Measurements from ENCODE around the gene SPATA6. TPM values are rescaled to one million over a fixed set of nuclear protein-coding genes. Genes with fewer than 3 reads are reported as not detected.

SPATA6 gene
- polyA plus RNA-seq, 3 donors: 7.4 to 8.0 (median 7.8) TPM

DNA sequence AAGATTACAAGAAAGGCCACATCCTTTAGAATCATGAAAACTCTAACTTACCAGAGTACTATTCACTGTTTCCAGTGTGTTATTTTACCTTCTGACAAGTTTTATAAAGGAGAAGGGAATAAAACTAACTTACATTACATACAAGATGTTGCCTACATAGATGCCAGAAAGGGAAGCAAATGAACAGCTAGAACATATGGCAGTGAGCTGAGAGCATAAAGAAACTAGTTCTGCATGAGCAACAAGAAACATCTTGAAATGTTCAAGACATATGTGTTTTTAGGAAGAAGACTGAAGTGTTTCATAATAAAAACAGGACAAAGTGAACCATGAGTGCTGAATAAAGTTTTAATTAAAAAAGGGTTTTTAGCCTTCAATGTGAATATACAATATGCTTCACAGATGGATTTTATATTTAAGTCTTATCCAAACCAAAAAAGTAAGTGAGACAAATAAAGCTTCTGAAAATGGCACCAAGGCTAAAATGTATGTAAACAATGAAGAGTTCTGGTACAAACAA lies 210.1 kb downstream of the SPATA6 start:
- intact Hi-C loops (cut with micrococcal nuclease): no loop called here
- H3K9ac ChIP-seq (ENCODE audit: insufficient read depth, low read length, poor library complexity, severe bottlenecking): no peak overlapping the region
- no peaks in the 10 kb centered on the region for H3K36me3 Mint-ChIP-seq

DNA sequence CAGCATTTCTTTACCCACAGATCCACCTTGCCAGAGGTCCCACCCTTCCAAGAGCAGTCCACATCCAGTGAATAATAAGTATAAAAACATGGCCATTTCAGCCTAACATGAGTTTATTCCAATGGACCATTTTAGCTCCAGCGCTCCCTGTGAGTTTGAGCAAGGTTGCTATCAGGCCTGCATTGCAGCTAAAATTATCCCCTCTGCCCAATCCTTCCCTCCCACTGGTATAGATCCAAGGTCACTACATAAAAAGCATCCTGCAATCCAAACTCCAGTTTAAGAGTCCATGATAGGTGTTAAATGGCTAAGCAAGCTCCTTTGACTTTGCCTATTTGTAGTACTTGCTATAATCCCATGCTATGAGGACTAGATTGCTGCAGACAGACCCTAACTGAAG lies 213.9 kb downstream of the SPATA6 start:
- H4K20me1 ChIP-seq (ENCODE audit: insufficient read depth, low read length): no peaks in the 10 kb centered on the region
- H3K36me3 ChIP-seq (replicated peaks in 1 of 2; ENCODE audit: control insufficient read depth in 1 of 2, insufficient read depth in 2 of 2, low read length in 2 of 2): no peaks in the 10 kb centered on the region
- no peak overlapping the region for H3K27ac ChIP-seq (ENCODE audit: low read depth in 1 of 2, low read length in 2 of 2)
- Mint-ChIP-seq H3K36me3 (no peaks in the 10 kb centered on the region), H3K27ac (no peak overlapping the region), H3K4me1 (no peaks in the 10 kb centered on the region), H3K27me3 (ENCODE audit: low read depth in 3 of 3) (peaks cover 0 to 3% (median 2%) of the 10 kb centered on the region in 3 donors), H3K9me3 (no peaks in the 10 kb centered on the region), H3K4me3 (no peak overlapping the region)
- H3K4me3 ChIP-seq (replicated peaks in 1 of 3; ENCODE audit: low read depth in 2 of 3, low read length in 3 of 3): no peak overlapping the region
- no peaks in the 10 kb centered on the region for H3K79me2 ChIP-seq (ENCODE audit: insufficient read depth, low read length)
- no peak overlapping the region for H3K9ac ChIP-seq (ENCODE audit: insufficient read depth, low read length, poor library complexity, severe bottlenecking)
- H3K27me3 ChIP-seq (ENCODE audit: control insufficient read depth in 2 of 2, insufficient read depth in 2 of 2, low read length in 2 of 2): no peaks in the 10 kb centered on the region
- no peak overlapping the region for H3K4me2 ChIP-seq (replicated peaks; ENCODE audit: extremely low read depth, low read length, poor library complexity, severe bottlenecking)
- TF ChIP-seq, protein P1, sequence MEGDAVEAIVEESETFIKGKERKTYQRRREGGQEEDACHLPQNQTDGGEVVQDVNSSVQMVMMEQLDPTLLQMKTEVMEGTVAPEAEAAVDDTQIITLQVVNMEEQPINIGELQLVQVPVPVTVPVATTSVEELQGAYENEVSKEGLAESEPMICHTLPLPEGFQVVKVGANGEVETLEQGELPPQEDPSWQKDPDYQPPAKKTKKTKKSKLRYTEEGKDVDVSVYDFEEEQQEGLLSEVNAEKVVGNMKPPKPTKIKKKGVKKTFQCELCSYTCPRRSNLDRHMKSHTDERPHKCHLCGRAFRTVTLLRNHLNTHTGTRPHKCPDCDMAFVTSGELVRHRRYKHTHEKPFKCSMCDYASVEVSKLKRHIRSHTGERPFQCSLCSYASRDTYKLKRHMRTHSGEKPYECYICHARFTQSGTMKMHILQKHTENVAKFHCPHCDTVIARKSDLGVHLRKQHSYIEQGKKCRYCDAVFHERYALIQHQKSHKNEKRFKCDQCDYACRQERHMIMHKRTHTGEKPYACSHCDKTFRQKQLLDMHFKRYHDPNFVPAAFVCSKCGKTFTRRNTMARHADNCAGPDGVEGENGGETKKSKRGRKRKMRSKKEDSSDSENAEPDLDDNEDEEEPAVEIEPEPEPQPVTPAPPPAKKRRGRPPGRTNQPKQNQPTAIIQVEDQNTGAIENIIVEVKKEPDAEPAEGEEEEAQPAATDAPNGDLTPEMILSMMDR (IDR thresholded peaks at IDR 0.05): no peak
- H2AFZ ChIP-seq (ENCODE audit: insufficient read depth, low read depth, low read length, poor library complexity, severe bottlenecking): no peak overlapping the region
- H3K9me3 ChIP-seq (replicated peaks in 1 of 2; ENCODE audit: control insufficient read depth in 1 of 2, insufficient read depth in 1 of 2, low read length in 2 of 2): no peaks in the 10 kb centered on the region
- intact Hi-C loops (cut with micrococcal nuclease): no loop called here
- H3K4me1 ChIP-seq (ENCODE audit: control insufficient read depth in 1 of 2, insufficient read depth in 2 of 2, low read length in 2 of 2): no peaks in the 10 kb centered on the region
- 83% methylated on average over 1 of the region's 1 CpG for WGBS (ENCODE audit: insufficient coverage)
- DNase-seq: no peak

More for the DNA sequence above, 210.1 kb downstream of the SPATA6 start:
- peaks cover 0 to 2% (median 0%) of the 10 kb centered on the region in 3 donors for H3K27me3 Mint-ChIP-seq (ENCODE audit: low read depth in 3 of 3)
- TF ChIP-seq, protein P1 (IDR thresholded peaks at IDR 0.05): no peak
- Histone ChIP-seq H2AFZ (ENCODE audit: insufficient read depth, low read depth, low read length, poor library complexity, severe bottlenecking) (no peak overlapping the region), H3K79me2 (ENCODE audit: insufficient read depth, low read length) (no peaks in the 10 kb centered on the region), H3K36me3 (replicated peaks in 1 of 2; ENCODE audit: control insufficient read depth in 1 of 2, insufficient read depth in 2 of 2, low read length in 2 of 2) (no peaks in the 10 kb centered on the region), H3K9me3 (replicated peaks in 1 of 2; ENCODE audit: control insufficient read depth in 1 of 2, insufficient read depth in 1 of 2, low read length in 2 of 2) (no peaks in the 10 kb centered on the region), H3K27me3 (ENCODE audit: control insufficient read depth in 2 of 2, insufficient read depth in 2 of 2, low read length in 2 of 2) (no peaks in the 10 kb centered on the region), H3K27ac (ENCODE audit: low read depth in 1 of 2, low read length in 2 of 2) (no peak overlapping the region), H4K20me1 (ENCODE audit: insufficient read depth, low read length) (no peaks in the 10 kb centered on the region), H3K4me3 (replicated peaks in 1 of 3; ENCODE audit: low read depth in 2 of 3, low read length in 3 of 3) (no peak overlapping the region), H3K4me1 (ENCODE audit: control insufficient read depth in 1 of 2, insufficient read depth in 2 of 2, low read length in 2 of 2) (no peaks in the 10 kb centered on the region), H3K4me2 (replicated peaks; ENCODE audit: extremely low read depth, low read length, poor library complexity, severe bottlenecking) (no peak overlapping the region)
- H3K4me3 Mint-ChIP-seq: no peak overlapping the region
- H3K9me3 Mint-ChIP-seq: peaks cover 0 to 2% (median 0%) of the 10 kb centered on the region in 7 donors
- H3K27ac Mint-ChIP-seq: no peak overlapping the region
- no peaks in the 10 kb centered on the region for H3K4me1 Mint-ChIP-seq
- no peak for DNase-seq

Measured in CD14-positive monocyte (primary cell).